Measurements from ENCODE around the gene GRID2.

Gene GRID2

DNA sequence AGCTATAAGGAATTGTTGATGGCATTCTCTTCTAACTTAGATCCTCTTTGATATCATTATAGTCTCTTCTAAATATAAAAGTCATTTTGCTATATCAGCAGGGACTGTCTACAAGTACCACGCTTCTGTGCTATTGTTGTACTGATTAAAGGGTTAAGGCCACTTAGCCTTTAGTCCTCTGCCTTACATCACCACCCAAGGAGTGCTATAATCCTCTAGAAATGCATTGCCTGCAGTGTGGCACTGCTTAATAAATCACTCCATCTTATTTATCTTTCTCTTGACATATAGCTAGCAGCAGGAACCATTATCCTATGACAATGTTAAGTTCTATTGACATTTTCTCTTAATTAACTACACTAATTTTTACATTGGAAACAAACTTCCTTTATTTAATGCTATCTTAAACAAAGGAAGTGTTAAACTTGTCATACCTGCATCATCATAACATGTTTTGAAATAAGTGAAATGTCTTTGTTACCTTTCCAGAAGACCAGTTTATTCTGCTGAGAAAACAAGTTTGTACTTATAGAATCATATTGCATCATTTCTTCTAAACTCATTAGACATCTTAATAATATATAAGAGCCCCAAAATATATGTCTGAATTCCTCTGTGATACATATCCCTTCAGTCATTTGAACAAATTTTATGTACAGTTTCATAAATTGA, 1163.9 kb downstream of the GRID2 start:
- no peak overlapping the region for H3K4ac ChIP-seq (ENCODE audit: low read length)
- H3K4me1 ChIP-seq (ENCODE audit: control insufficient read depth in 2 of 2, insufficient read depth in 1 of 2, low read depth in 1 of 2, low read length in 2 of 2), result no peaks in the 10 kb centered on the region
- WGBS, 2 donors (ENCODE audit: extremely low coverage in 2 of 2, insufficient read length in 2 of 2, insufficient replicate concordance in 1 of 2), result no CpG with 5 or more reads among the region's 1 CpG
- no peak overlapping the region for H2BK5ac ChIP-seq (ENCODE audit: low read length)
- no peak overlapping the region for H3K4me3 ChIP-seq (ENCODE audit: low read length in 2 of 2)
- no peaks in the 10 kb centered on the region for H3K27me3 ChIP-seq (ENCODE audit: control insufficient read depth in 3 of 3, insufficient read depth in 3 of 3, low read depth in 1 of 3, low read length in 3 of 3)
- no peak overlapping the region for H2AFZ ChIP-seq (ENCODE audit: low read length)
- no peak overlapping the region for H3K18ac ChIP-seq (ENCODE audit: low read length)
- no peak overlapping the region for H3K4me2 ChIP-seq (ENCODE audit: insufficient read depth, low read length, poor library complexity, severe bottlenecking)
- H2BK120ac ChIP-seq (ENCODE audit: low read depth, low read length), result no peak overlapping the region
- DNase-seq (ENCODE audit: low spot score), result peak; percentile 31
- H3K36me3 ChIP-seq (replicated peaks in 1 of 2; ENCODE audit: control insufficient read depth in 2 of 2, insufficient read depth in 2 of 2, low read length in 2 of 2), result no peaks in the 10 kb centered on the region
- no peak overlapping the region for H2BK15ac ChIP-seq (ENCODE audit: low read length)
- no peak overlapping the region for H2BK12ac ChIP-seq (ENCODE audit: low read length)
- H3K9me3 ChIP-seq (replicated peaks in 1 of 2; ENCODE audit: control insufficient read depth in 2 of 2, insufficient read depth in 1 of 2, low read depth in 1 of 2, low read length in 2 of 2), result no peaks in the 10 kb centered on the region
- H3K27ac ChIP-seq (replicated peaks; ENCODE audit: low read length), result no peak overlapping the region
- no peak overlapping the region for H3K9ac ChIP-seq (ENCODE audit: low read depth, low read length, poor library complexity)
- no peak overlapping the region for H3K14ac ChIP-seq (ENCODE audit: low read length)
- H2AK5ac ChIP-seq (ENCODE audit: low read depth, low read length), result no peak overlapping the region
- no peaks in the 10 kb centered on the region for H3K79me1 ChIP-seq (ENCODE audit: low read depth, low read length)
- no peak overlapping the region for H3K23ac ChIP-seq (ENCODE audit: low read depth, low read length, poor library complexity)
- H4K91ac ChIP-seq (ENCODE audit: low read depth, low read length, poor library complexity), result no peak overlapping the region
- no peak overlapping the region for H4K8ac ChIP-seq (ENCODE audit: low read depth, low read length)

DNA sequence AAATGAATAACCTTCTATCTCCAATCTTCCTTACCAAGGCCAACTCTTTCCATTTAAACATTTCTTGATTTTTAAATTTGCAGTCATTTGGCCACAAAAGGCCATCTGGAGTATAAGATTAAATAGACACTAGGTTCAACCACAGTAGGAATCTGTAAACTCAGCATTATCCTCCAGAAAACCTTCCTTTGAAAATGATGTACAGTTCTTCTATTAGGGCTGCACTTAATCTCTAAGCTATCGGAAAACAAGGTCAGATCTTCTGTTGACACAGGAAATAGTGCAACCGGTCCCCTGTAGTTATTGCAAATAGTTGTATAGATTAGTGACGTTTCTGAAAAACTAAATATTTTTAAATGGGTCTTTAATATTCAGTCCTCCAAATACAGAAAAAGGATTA, 1165.8 kb downstream of the GRID2 start:
- Histone ChIP-seq H2BK120ac (ENCODE audit: low read depth, low read length) (no peak overlapping the region), H2AK5ac (ENCODE audit: low read depth, low read length) (no peak overlapping the region), H3K18ac (ENCODE audit: low read length) (no peak overlapping the region), H3K27me3 (ENCODE audit: control insufficient read depth in 3 of 3, insufficient read depth in 3 of 3, low read depth in 1 of 3, low read length in 3 of 3) (no peaks in the 10 kb centered on the region), H2BK5ac (ENCODE audit: low read length) (no peak overlapping the region), H4K91ac (ENCODE audit: low read depth, low read length, poor library complexity) (no peak overlapping the region), H3K4me1 (ENCODE audit: control insufficient read depth in 2 of 2, insufficient read depth in 1 of 2, low read depth in 1 of 2, low read length in 2 of 2) (no peaks in the 10 kb centered on the region), H2BK12ac (ENCODE audit: low read length) (no peak overlapping the region), H3K79me1 (ENCODE audit: low read depth, low read length) (no peaks in the 10 kb centered on the region), H3K4me3 (ENCODE audit: low read length in 2 of 2) (no peak overlapping the region), H3K23ac (ENCODE audit: low read depth, low read length, poor library complexity) (no peak overlapping the region), H3K36me3 (replicated peaks in 1 of 2; ENCODE audit: control insufficient read depth in 2 of 2, insufficient read depth in 2 of 2, low read length in 2 of 2) (no peaks in the 10 kb centered on the region), H2AFZ (ENCODE audit: low read length) (no peak overlapping the region), H3K27ac (replicated peaks; ENCODE audit: low read length) (no peak overlapping the region), H3K9ac (ENCODE audit: low read depth, low read length, poor library complexity) (no peak overlapping the region), H3K4me2 (ENCODE audit: insufficient read depth, low read length, poor library complexity, severe bottlenecking) (no peak overlapping the region), H3K9me3 (replicated peaks in 1 of 2; ENCODE audit: control insufficient read depth in 2 of 2, insufficient read depth in 1 of 2, low read depth in 1 of 2, low read length in 2 of 2) (no peaks in the 10 kb centered on the region), H3K14ac (ENCODE audit: low read length) (no peak overlapping the region), H2BK15ac (ENCODE audit: low read length) (no peak overlapping the region), H3K4ac (ENCODE audit: low read length) (no peak overlapping the region), H4K8ac (ENCODE audit: low read depth, low read length) (no peak overlapping the region)
- WGBS, 2 donors (ENCODE audit: extremely low coverage in 2 of 2, insufficient read length in 2 of 2, insufficient replicate concordance in 1 of 2), result no CpG with 5 or more reads among the region's 3 CpGs
- DNase-seq (ENCODE audit: low spot score), result no peak

DNA sequence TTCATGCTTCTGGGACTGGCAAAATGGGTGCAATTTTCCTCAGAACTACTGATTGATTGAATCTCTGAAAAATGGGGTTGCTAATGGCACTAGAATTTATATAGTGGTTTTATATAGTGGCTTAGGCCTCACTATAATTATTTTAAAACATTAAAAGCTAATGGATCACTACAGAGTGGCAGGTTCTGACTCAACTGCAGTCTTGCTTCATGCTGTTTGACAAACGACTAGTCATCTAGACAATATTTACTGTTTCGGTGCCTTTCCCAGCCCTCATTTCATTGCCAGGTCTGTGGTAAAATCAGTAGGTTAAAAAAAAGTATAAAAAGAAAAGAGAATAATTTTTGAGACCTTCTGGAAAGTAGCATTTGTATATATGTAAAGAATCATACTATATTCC, 1172.0 kb downstream of the GRID2 start:
- Histone ChIP-seq H3K36me3 (replicated peaks in 1 of 2; ENCODE audit: control insufficient read depth in 2 of 2, insufficient read depth in 2 of 2, low read length in 2 of 2) (no peaks in the 10 kb centered on the region), H3K18ac (ENCODE audit: low read length) (no peak overlapping the region), H2AFZ (ENCODE audit: low read length) (no peak overlapping the region), H3K4me2 (ENCODE audit: insufficient read depth, low read length, poor library complexity, severe bottlenecking) (no peak overlapping the region), H3K79me1 (ENCODE audit: low read depth, low read length) (no peaks in the 10 kb centered on the region), H4K8ac (ENCODE audit: low read depth, low read length) (no peak overlapping the region), H2AK5ac (ENCODE audit: low read depth, low read length) (no peak overlapping the region), H4K91ac (ENCODE audit: low read depth, low read length, poor library complexity) (no peak overlapping the region), H2BK15ac (ENCODE audit: low read length) (no peak overlapping the region), H3K9me3 (replicated peaks in 1 of 2; ENCODE audit: control insufficient read depth in 2 of 2, insufficient read depth in 1 of 2, low read depth in 1 of 2, low read length in 2 of 2) (no peaks in the 10 kb centered on the region), H3K9ac (ENCODE audit: low read depth, low read length, poor library complexity) (no peak overlapping the region), H3K4ac (ENCODE audit: low read length) (no peak overlapping the region), H3K23ac (ENCODE audit: low read depth, low read length, poor library complexity) (no peak overlapping the region), H2BK120ac (ENCODE audit: low read depth, low read length) (no peak overlapping the region), H3K27me3 (ENCODE audit: control insufficient read depth in 3 of 3, insufficient read depth in 3 of 3, low read depth in 1 of 3, low read length in 3 of 3) (no peaks in the 10 kb centered on the region), H2BK12ac (ENCODE audit: low read length) (no peak overlapping the region), H2BK5ac (ENCODE audit: low read length) (no peak overlapping the region), H3K4me3 (ENCODE audit: low read length in 2 of 2) (no peak overlapping the region), H3K4me1 (ENCODE audit: control insufficient read depth in 2 of 2, insufficient read depth in 1 of 2, low read depth in 1 of 2, low read length in 2 of 2) (no peaks in the 10 kb centered on the region), H3K27ac (replicated peaks; ENCODE audit: low read length) (no peak overlapping the region), H3K14ac (ENCODE audit: low read length) (no peak overlapping the region)
- no peak for DNase-seq (ENCODE audit: low spot score)
- WGBS, 2 donors (ENCODE audit: extremely low coverage in 2 of 2, insufficient read length in 2 of 2, insufficient replicate concordance in 1 of 2), result no CpG with 5 or more reads among the region's 2 CpGs

DNA sequence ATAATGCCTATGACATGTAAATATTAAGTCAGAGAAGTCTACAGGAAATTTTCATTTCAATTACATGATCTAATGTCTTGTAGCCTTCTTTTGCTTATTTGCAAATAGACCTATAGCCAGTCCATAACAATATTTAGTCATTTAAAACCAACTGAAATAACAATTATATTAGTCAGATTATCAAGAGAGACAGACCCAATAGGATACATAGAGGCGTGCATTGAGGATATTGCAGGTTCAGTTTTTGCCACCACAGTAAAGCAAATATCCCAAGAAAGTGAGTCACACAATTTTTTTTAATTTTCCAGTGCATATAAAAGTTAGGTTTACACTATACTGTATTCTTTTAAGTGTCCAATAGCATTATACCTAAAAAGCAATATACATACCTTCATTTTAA, 1175.0 kb downstream of the GRID2 start:
- Histone ChIP-seq H3K4me1 (ENCODE audit: control insufficient read depth in 2 of 2, insufficient read depth in 1 of 2, low read depth in 1 of 2, low read length in 2 of 2) (no peaks in the 10 kb centered on the region), H2AK5ac (ENCODE audit: low read depth, low read length) (no peak overlapping the region), H2BK12ac (ENCODE audit: low read length) (no peak overlapping the region), H3K27ac (replicated peaks; ENCODE audit: low read length) (no peak overlapping the region), H4K8ac (ENCODE audit: low read depth, low read length) (no peak overlapping the region), H2BK5ac (ENCODE audit: low read length) (no peak overlapping the region), H2BK15ac (ENCODE audit: low read length) (no peak overlapping the region), H3K23ac (ENCODE audit: low read depth, low read length, poor library complexity) (no peak overlapping the region), H3K4me3 (ENCODE audit: low read length in 2 of 2) (no peak overlapping the region), H3K79me1 (ENCODE audit: low read depth, low read length) (no peaks in the 10 kb centered on the region), H2BK120ac (ENCODE audit: low read depth, low read length) (no peak overlapping the region), H3K14ac (ENCODE audit: low read length) (no peak overlapping the region), H3K18ac (ENCODE audit: low read length) (no peak overlapping the region), H3K4ac (ENCODE audit: low read length) (no peak overlapping the region), H4K91ac (ENCODE audit: low read depth, low read length, poor library complexity) (no peak overlapping the region), H3K9ac (ENCODE audit: low read depth, low read length, poor library complexity) (no peak overlapping the region), H3K9me3 (replicated peaks in 1 of 2; ENCODE audit: control insufficient read depth in 2 of 2, insufficient read depth in 1 of 2, low read depth in 1 of 2, low read length in 2 of 2) (no peaks in the 10 kb centered on the region), H3K27me3 (ENCODE audit: control insufficient read depth in 3 of 3, insufficient read depth in 3 of 3, low read depth in 1 of 3, low read length in 3 of 3) (no peaks in the 10 kb centered on the region), H3K4me2 (ENCODE audit: insufficient read depth, low read length, poor library complexity, severe bottlenecking) (no peak overlapping the region), H3K36me3 (replicated peaks in 1 of 2; ENCODE audit: control insufficient read depth in 2 of 2, insufficient read depth in 2 of 2, low read length in 2 of 2) (no peaks in the 10 kb centered on the region), H2AFZ (ENCODE audit: low read length) (no peak overlapping the region)
- no CpG with 5 or more reads among the region's 1 CpG for whole genome bisulfite sequencing, 2 donors (ENCODE audit: extremely low coverage in 2 of 2, insufficient read length in 2 of 2, insufficient replicate concordance in 1 of 2)
- DNase-seq (ENCODE audit: low spot score), result no peak

Data from neuronal stem cell (in vitro differentiated cells).